Glutamatergic neuron (in vitro differentiated cells): ENCODE results near the gene SYT9. TPM values are rescaled to one million over a fixed set of nuclear protein-coding genes. Genes with fewer than 3 reads are reported as not detected.

Experiments
- DNase-seq: peaks from one replicate; pipeline ENCODE4 v3.0.0; 2022
- H3K27ac Mint-ChIP-seq: one replicate; pipeline ENCODE4 v1.8.0; 2020; ENCODE audit warnings: mild to moderate bottlenecking, mixed read lengths, inconsistent platforms; ENCODE audit not compliant: unreplicated experiment
- H3K27me3 Mint-ChIP-seq: one replicate; pipeline ENCODE4 v1.8.0; 2020; ENCODE audit warnings: mild to moderate bottlenecking, moderate library complexity, mixed read lengths, inconsistent platforms; ENCODE audit not compliant: unreplicated experiment
- H3K36me3 Mint-ChIP-seq: one replicate; pipeline ENCODE4 v1.8.0; 2020; ENCODE audit warnings: mild to moderate bottlenecking, mixed read lengths, inconsistent platforms; ENCODE audit not compliant: unreplicated experiment
- H3K4me1 Mint-ChIP-seq: one replicate; pipeline ENCODE4 v1.8.0; 2020; ENCODE audit warnings: mild to moderate bottlenecking, low read depth, mixed read lengths, inconsistent platforms; ENCODE audit not compliant: unreplicated experiment
- H3K4me3 Mint-ChIP-seq: one replicate; pipeline ENCODE4 v1.8.0; 2020; ENCODE audit warnings: mild to moderate bottlenecking, mixed read lengths, inconsistent platforms; ENCODE audit not compliant: unreplicated experiment
- H3K9me3 Mint-ChIP-seq: one replicate; pipeline ENCODE4 v1.8.0; 2020; ENCODE audit warnings: mild to moderate bottlenecking, moderate library complexity, mixed read lengths, inconsistent platforms; ENCODE audit not compliant: unreplicated experiment
- total RNA-seq: library from RNA; stranded (reverse); fragmentation: NEBNext Ultra II Directional; extraction: Animal tissue kit (Norgen Biotek cat#: 25700); gene quantifications from one replicate; pipeline ENCODE4 v1.2.1, GENCODE V29; 2021; ENCODE audit not compliant: unreplicated experiment
- TF ChIP-seq, protein P1 (sequence below): fragments of 200-600 bp; sonication (generic); IDR thresholded peaks from one replicate; pipeline ENCODE4 v1.5.0; 2021; ENCODE audit not compliant: partially characterized antibody, unreplicated experiment

The SYT9 gene
- total RNA-seq, 1 donor from 2014 or later: 3.7 TPM

DNA sequence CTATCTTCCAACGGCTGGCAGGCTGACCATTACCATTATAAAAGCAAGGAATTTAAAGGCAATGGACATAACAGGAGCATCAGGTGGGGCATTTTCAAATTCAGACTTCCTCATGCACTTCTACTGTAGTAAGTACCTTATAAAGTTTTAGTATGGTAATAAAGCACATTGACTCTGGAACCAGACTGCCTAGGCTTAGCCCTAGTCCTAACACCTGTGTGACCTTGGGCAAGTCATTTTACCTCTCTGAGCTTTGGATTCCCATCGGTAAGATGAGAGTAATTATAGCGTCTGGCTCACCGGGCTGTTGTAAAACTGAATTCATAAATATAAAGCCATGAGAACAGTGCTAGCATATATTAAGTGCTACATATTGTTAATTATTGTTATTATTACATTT lies 164.4 kb downstream of the SYT9 start:
- DNase-seq: no peak
- Mint-ChIP-seq H3K36me3 (no peaks in the 10 kb centered on the region), H3K27me3 (peaks cover 6% of the 10 kb centered on the region), H3K9me3 (no peaks in the 10 kb centered on the region), H3K4me3 (no peak overlapping the region), H3K4me1 (peaks cover 10% of the 10 kb centered on the region), H3K27ac (no peak overlapping the region)
- TF ChIP-seq, protein P1, sequence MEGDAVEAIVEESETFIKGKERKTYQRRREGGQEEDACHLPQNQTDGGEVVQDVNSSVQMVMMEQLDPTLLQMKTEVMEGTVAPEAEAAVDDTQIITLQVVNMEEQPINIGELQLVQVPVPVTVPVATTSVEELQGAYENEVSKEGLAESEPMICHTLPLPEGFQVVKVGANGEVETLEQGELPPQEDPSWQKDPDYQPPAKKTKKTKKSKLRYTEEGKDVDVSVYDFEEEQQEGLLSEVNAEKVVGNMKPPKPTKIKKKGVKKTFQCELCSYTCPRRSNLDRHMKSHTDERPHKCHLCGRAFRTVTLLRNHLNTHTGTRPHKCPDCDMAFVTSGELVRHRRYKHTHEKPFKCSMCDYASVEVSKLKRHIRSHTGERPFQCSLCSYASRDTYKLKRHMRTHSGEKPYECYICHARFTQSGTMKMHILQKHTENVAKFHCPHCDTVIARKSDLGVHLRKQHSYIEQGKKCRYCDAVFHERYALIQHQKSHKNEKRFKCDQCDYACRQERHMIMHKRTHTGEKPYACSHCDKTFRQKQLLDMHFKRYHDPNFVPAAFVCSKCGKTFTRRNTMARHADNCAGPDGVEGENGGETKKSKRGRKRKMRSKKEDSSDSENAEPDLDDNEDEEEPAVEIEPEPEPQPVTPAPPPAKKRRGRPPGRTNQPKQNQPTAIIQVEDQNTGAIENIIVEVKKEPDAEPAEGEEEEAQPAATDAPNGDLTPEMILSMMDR: no peak

- no peak overlapping the region for H3K27ac Mint-ChIP-seq
- peaks cover 6% of the 10 kb centered on the region for H3K27me3 Mint-ChIP-seq
- H3K4me1 Mint-ChIP-seq: peaks cover 10% of the 10 kb centered on the region
- H3K9me3 Mint-ChIP-seq: no peaks in the 10 kb centered on the region
- DNase-seq: no peak
- TF ChIP-seq, protein P1: no peak
- H3K4me3 Mint-ChIP-seq: no peak overlapping the region
- H3K36me3 Mint-ChIP-seq: no peaks in the 10 kb centered on the region
Measured at GRCh38 chr11:7417328-7417727, 165.6 kb downstream of the SYT9 start.

- peaks cover 6% of the 10 kb centered on the region for H3K27me3 Mint-ChIP-seq
- no peaks in the 10 kb centered on the region for H3K9me3 Mint-ChIP-seq
- TF ChIP-seq, protein P1: no peak
- no peak overlapping the region for H3K27ac Mint-ChIP-seq
- no peak overlapping the region for H3K4me3 Mint-ChIP-seq
- no peak for DNase-seq
- H3K36me3 Mint-ChIP-seq: no peaks in the 10 kb centered on the region
- peaks cover 10% of the 10 kb centered on the region for H3K4me1 Mint-ChIP-seq
Measured at GRCh38 chr11:7418061-7418460, 166.4 kb downstream of the SYT9 start.

DNA sequence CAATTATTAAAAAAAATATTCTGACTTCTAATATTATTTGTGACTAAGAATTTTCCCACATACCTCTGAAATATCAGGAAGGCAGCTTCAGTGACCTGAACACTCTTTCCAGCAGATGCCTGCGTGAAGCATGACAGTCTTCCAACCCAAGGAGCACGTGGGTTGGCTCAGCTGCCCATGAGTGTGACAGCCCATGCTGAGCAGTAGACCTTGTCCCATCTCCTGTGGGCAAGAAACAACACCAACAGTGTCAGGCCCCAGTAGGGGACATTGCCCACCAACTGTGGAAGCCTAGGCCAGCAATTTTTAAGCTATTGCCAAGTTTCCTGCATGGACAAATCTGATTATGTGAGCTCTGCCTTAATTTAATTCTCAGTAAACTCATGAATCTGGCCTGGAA lies 167.2 kb downstream of the SYT9 start:
- no peak overlapping the region for H3K27ac Mint-ChIP-seq
- peaks cover 6% of the 10 kb centered on the region for H3K27me3 Mint-ChIP-seq
- TF ChIP-seq, protein P1: no peak
- no peak for DNase-seq
- H3K36me3 Mint-ChIP-seq: no peaks in the 10 kb centered on the region
- peaks cover 10% of the 10 kb centered on the region for H3K4me1 Mint-ChIP-seq
- no peaks in the 10 kb centered on the region for H3K9me3 Mint-ChIP-seq
- H3K4me3 Mint-ChIP-seq: no peak overlapping the region

DNA sequence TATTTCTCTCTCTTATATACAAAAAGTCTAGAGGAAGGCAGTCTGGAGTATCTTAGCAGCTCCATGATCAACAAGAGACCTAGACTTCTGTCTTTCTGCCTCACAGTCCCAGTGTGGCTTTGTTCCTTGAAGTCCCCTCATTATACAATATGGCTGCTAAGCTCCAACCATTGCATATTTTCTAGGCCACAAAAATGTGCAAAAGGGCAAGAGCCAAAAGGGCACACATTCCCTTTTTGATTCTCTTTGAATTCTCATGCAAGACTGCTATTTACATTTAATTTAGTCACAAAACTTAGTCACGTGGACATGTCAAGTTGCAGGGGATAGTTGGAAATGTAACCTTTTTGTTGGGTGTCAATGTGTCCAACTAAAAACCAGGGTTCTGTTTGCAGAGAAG lies 169.4 kb downstream of the SYT9 start:
- no peaks in the 10 kb centered on the region for H3K4me1 Mint-ChIP-seq
- no peaks in the 10 kb centered on the region for H3K9me3 Mint-ChIP-seq
- no peak for DNase-seq
- TF ChIP-seq, protein P1: no peak
- H3K27me3 Mint-ChIP-seq: no peaks in the 10 kb centered on the region
- H3K36me3 Mint-ChIP-seq: no peaks in the 10 kb centered on the region
- H3K27ac Mint-ChIP-seq: no peak overlapping the region
- H3K4me3 Mint-ChIP-seq: no peak overlapping the region
